PFSK-1 (cell line): Measurements from ENCODE around the gene BEND6. TPM values are rescaled to one million over a fixed set of nuclear protein-coding genes. Genes with fewer than 3 reads are reported as not detected.

Experiments used
- FOXP2 ChIP-seq: optimal IDR thresholded peaks from 2 replicates; pipeline ENCODE3; 2011; ENCODE audit warnings: borderline replicate concordance, control low read depth, inconsistent platforms; ENCODE audit not compliant: insufficient read depth; ENCODE audit errors: extremely low read length, extremely low read depth
- POLR2AphosphoS5 ChIP-seq: IDR thresholded peaks from 2 replicates; pipeline ENCODE4 v1.6.1; 2012; ENCODE audit warnings: low read depth, mild to moderate bottlenecking, control low read depth, low read length, moderate library complexity
- REST ChIP-seq, 2 experiments: IDR thresholded peaks; 2 replicates each; pipeline versions ENCODE4 v1.6.1 to v1.8.0; 2011 to 2012; ENCODE audit warnings: low read depth in 2 of 2, low read length in 2 of 2, control low read depth in 1 of 2, inconsistent platforms in 1 of 2, mild to moderate bottlenecking in 1 of 2, moderate library complexity in 1 of 2; ENCODE audit not compliant: insufficient read depth in 1 of 2
- SIN3A ChIP-seq: IDR thresholded peaks from 2 replicates; pipeline ENCODE4 v1.6.1; 2012; ENCODE audit warnings: mild to moderate bottlenecking, low read length, moderate library complexity, borderline replicate concordance; ENCODE audit not compliant: insufficient read depth
- TAF1 ChIP-seq: IDR thresholded peaks from 2 replicates; pipeline ENCODE4 v1.6.1; 2012; ENCODE audit warnings: low read length, control low read depth, borderline replicate concordance; ENCODE audit not compliant: insufficient read depth
- polyA plus RNA-seq: library from polyadenylated mRNA; unstranded; fragments of >200 nt; gene quantifications from one replicate; pipeline ENCODE4 v1.2.1, GENCODE V29; 2012; ENCODE audit warnings: low read depth, missing spikeins; ENCODE audit not compliant: insufficient read length

The BEND6 gene
- polyA plus RNA-seq: not detected

- TF ChIP-seq FOXP2: no peak
- no peak for TF ChIP-seq POLR2AphosphoS5
- TF ChIP-seq TAF1: no peak
- no peak for TF ChIP-seq SIN3A
Observed at GRCh38 chr6:56954403-56955170, at the start of gene BEND6. Gene BEND6, plus strand, starts transcription at chr6:56955107. Its CDS starts 26,704 bp downstream, at chr6:56981811.

GRCh38 chr6:56905378-56905777, 49.5 kb upstream of the BEND6 start:
- no peak for TF ChIP-seq TAF1
- no peak for TF ChIP-seq FOXP2
- TF ChIP-seq REST (IDR thresholded peaks at IDR 0.05; ENCODE audit: insufficient read depth in 1 of 2, low read depth in 2 of 2, low read length in 2 of 2): no peak
- TF ChIP-seq SIN3A: no peak
- TF ChIP-seq POLR2AphosphoS5: no peak

- no peak for TF ChIP-seq TAF1
- no peak for TF ChIP-seq FOXP2
- TF ChIP-seq REST (IDR thresholded peaks at IDR 0.05; ENCODE audit: insufficient read depth in 1 of 2, low read depth in 2 of 2, low read length in 2 of 2): no peak
Observed at GRCh38 chr6:56906752-56907151, 48.2 kb upstream of the BEND6 start.

- TF ChIP-seq REST (IDR thresholded peaks at IDR 0.05; ENCODE audit: insufficient read depth in 1 of 2, low read depth in 2 of 2, low read length in 2 of 2): no peak
- no peak for TF ChIP-seq POLR2AphosphoS5
- TF ChIP-seq TAF1: no peak
- no peak for TF ChIP-seq SIN3A
- TF ChIP-seq FOXP2: no peak
Observed at GRCh38 chr6:56909115-56909907, 45.6 kb upstream of the BEND6 start.

- TF ChIP-seq TAF1 (no peak), FOXP2 (no peak), POLR2AphosphoS5 (no peak), REST (IDR thresholded peaks at IDR 0.05; ENCODE audit: insufficient read depth in 1 of 2, low read depth in 2 of 2, low read length in 2 of 2) (no peak), SIN3A (no peak)
Observed at GRCh38 chr6:56911847-56912246, 43.1 kb upstream of the BEND6 start.
